HCT116 (cell line): ENCODE measurements around the gene GNAS. TPM values are rescaled to one million over a fixed set of nuclear protein-coding genes. Genes with fewer than 3 reads are reported as not detected.

Experiments used
- ATAC-seq: fragments of 200-7000 bp; cut with Tn5 transposase; 2 replicates; pipeline ENCODE4 v1.9.1; 2020; ENCODE audit warnings: mild to moderate bottlenecking, moderate library complexity
- BruUV-seq: library from RNA; stranded (reverse); fragments of 400-500 nt; replicated peaks from 2 replicates; lab custom pipeline; 2021; lab: Mats Ljungman, UMichigan
- CTCF ChIA-PET: fragments of 300-600 bp; sonication (Branson Sonifier 250); formaldehyde crosslinking; loops from one replicate; lab custom pipeline; 2021; ENCODE audit warnings: antibody characterized with exemption; lab: Charles Lee
- POLR2A ChIA-PET: fragments of 300-600, 350-600 bp; sonication (Branson Sonifier 250); formaldehyde crosslinking; loops from one replicate; lab custom pipeline; 2021; ENCODE audit warnings: antibody characterized with exemption; lab: Charles Lee
- RAD21 ChIA-PET, 2 experiments: fragments of 300-600 bp; sonication (Branson Sonifier 250); formaldehyde crosslinking; loops; one replicate each; lab custom pipeline; 2023; ENCODE audit warnings: low total read pairs in 2 of 2; ENCODE audit not compliant: uncharacterized antibody in 2 of 2, unreplicated experiment in 2 of 2, low non-redundant PET in 1 of 2; lab: Charles Lee
- DNase-seq: peaks from one replicate; pipeline ENCODE4 v3.0.0-alpha.2; 2010; ENCODE audit warnings: low read depth, low spot score
- H2AFZ ChIP-seq: fragments of 200-600 bp; shearing (Covaris generic), sonication (generic); 2 replicates; pipeline ENCODE4 v1.6.1; 2017; ENCODE audit warnings: low read depth, mixed run types, mixed read lengths, antibody characterized with exemption, low read length; ENCODE audit not compliant: poor library complexity, severe bottlenecking
- H3K27ac ChIP-seq: 2 replicates; pipeline ENCODE4 v1.5.1; 2012; ENCODE audit warnings: low read depth, low read length
- H3K27me3 ChIP-seq: fragments of 200-600 bp; sonication (generic); 2 replicates; pipeline ENCODE4 v1.6.1; 2016; ENCODE audit warnings: mixed run types, low read length, mixed read lengths; ENCODE audit not compliant: insufficient read depth
- H3K36me3 ChIP-seq, 2 experiments: fragments of 200-500 bp in 1 of 2; fragments of 200-600 bp in 1 of 2; sonication (Bioruptor generic) in 1 of 2; sonication (generic) in 1 of 2; 2 replicates each; pipeline versions ENCODE4 v1.5.1 to v1.6.1; 2014 to 2016; ENCODE audit warnings: low read length in 2 of 2, inconsistent platforms in 1 of 2, mixed read lengths in 1 of 2, mixed run types in 1 of 2; ENCODE audit not compliant: insufficient read depth in 2 of 2, control insufficient read depth in 1 of 2
- H3K4me1 ChIP-seq, 2 experiments: fragments of 200-600 bp in 1 of 2; sonication (generic) in 1 of 2; 2 replicates each; pipeline versions ENCODE4 v1.5.1 to v1.6.1; 2012 to 2017; ENCODE audit warnings: low read length in 2 of 2, inconsistent platforms in 1 of 2, mild to moderate bottlenecking in 1 of 2, mixed read lengths in 1 of 2, mixed run types in 1 of 2, moderate library complexity in 1 of 2; ENCODE audit not compliant: insufficient read depth in 2 of 2, control insufficient read depth in 1 of 2
- H3K4me2 ChIP-seq: fragments of 200-600 bp; sonication (generic); 2 replicates; pipeline ENCODE4 v1.6.1; 2017; ENCODE audit warnings: mixed run types, low read length, mixed read lengths
- H3K4me3 ChIP-seq, 2 experiments: fragments of 200-600 bp in 1 of 2; sonication (generic) in 1 of 2; replicated peaks in 1 of 2; 2 replicates each; pipeline ENCODE4 v1.5.1; 2011 to 2016; ENCODE audit warnings: low read length in 2 of 2, control low read depth in 1 of 2, low read depth in 1 of 2, mild to moderate bottlenecking in 1 of 2, mixed read lengths in 1 of 2, mixed run types in 1 of 2
- H3K79me2 ChIP-seq: fragments of 200-600 bp; sonication (generic); 2 replicates; pipeline ENCODE4 v1.6.1; 2017; ENCODE audit warnings: mild to moderate bottlenecking, mixed run types, low read length, moderate library complexity, mixed read lengths; ENCODE audit not compliant: insufficient read depth
- H3K9ac ChIP-seq: fragments of 200-600 bp; sonication (generic); 2 replicates; pipeline ENCODE4 v1.6.1; 2016; ENCODE audit warnings: low read length, mixed read lengths
- H3K9me2 ChIP-seq: fragments of 200-600 bp; sonication (generic), shearing (Covaris generic); 2 replicates; pipeline ENCODE4 v1.6.1; 2017; ENCODE audit warnings: mixed run types, mild to moderate bottlenecking, moderate library complexity; ENCODE audit not compliant: insufficient read depth
- H3K9me3 ChIP-seq, 2 experiments: fragments of 200-500 bp in 1 of 2; fragments of 200-600 bp in 1 of 2; sonication (Bioruptor generic) in 1 of 2; sonication (generic) in 1 of 2; 2 replicates each; pipeline ENCODE4 v1.6.1; 2014 to 2017; ENCODE audit warnings: low read length in 2 of 2, mixed read lengths in 2 of 2, inconsistent platforms in 1 of 2, low read depth in 1 of 2, mild to moderate bottlenecking in 1 of 2, mixed run types in 1 of 2, moderate library complexity in 1 of 2; ENCODE audit not compliant: control insufficient read depth in 1 of 2, insufficient read depth in 1 of 2
- H4K20me1 ChIP-seq: fragments of 200-600 bp; sonication (generic), shearing (Covaris generic); 2 replicates; pipeline ENCODE4 v1.6.1; 2017; ENCODE audit warnings: mixed run types, mild to moderate bottlenecking, moderate library complexity; ENCODE audit not compliant: insufficient read depth
- CBX3 ChIP-seq: IDR thresholded peaks from 2 replicates; pipeline ENCODE4 v1.6.1; 2012; ENCODE audit warnings: low read depth
- CEBPB ChIP-seq: IDR thresholded peaks from 2 replicates; pipeline ENCODE4 v1.6.1; 2012; ENCODE audit warnings: low read depth
- EGR1 ChIP-seq: IDR thresholded peaks from 2 replicates; pipeline ENCODE4 v1.6.1; 2012; ENCODE audit warnings: low read depth
- EZH2 ChIP-seq: fragments of 200-600 bp; sonication (generic); IDR thresholded peaks from 2 replicates; pipeline ENCODE4 v1.6.1; 2017; ENCODE audit warnings: antibody characterized with exemption, mixed run types
- EZH2phosphoT487 ChIP-seq: fragments of 200-600 bp; IDR thresholded peaks from 2 replicates; pipeline ENCODE4 v1.6.1; 2018; ENCODE audit warnings: antibody characterized with exemption, borderline replicate concordance
- FOSL1 ChIP-seq: IDR thresholded peaks from 2 replicates; pipeline ENCODE4 v1.6.1; 2012; ENCODE audit warnings: low read depth
- JUND ChIP-seq: IDR thresholded peaks from 2 replicates; pipeline ENCODE4 v1.6.1; 2012
- POLR2A ChIP-seq: IDR thresholded peaks from 2 replicates; pipeline ENCODE4 v1.7.0; 2011; ENCODE audit warnings: borderline replicate concordance; ENCODE audit not compliant: insufficient read depth, insufficient read length; ENCODE audit errors: extremely low read depth
- POLR2AphosphoS5 ChIP-seq: IDR thresholded peaks from 2 replicates; pipeline ENCODE4 v1.6.1; 2011; ENCODE audit warnings: mild to moderate bottlenecking, low read depth, low read length, moderate library complexity
- REST ChIP-seq: IDR thresholded peaks from 2 replicates; pipeline ENCODE4 v1.6.1; 2012; ENCODE audit warnings: low read depth
- SP1 ChIP-seq: IDR thresholded peaks from 2 replicates; pipeline ENCODE4 v1.6.1; 2012; ENCODE audit warnings: low read depth
- TCF7L2 ChIP-seq: IDR thresholded peaks from 2 replicates; pipeline ENCODE4 v1.7.0; 2011; ENCODE audit warnings: borderline replicate concordance, inconsistent platforms; ENCODE audit not compliant: insufficient read depth, insufficient read length; ENCODE audit errors: extremely low read depth
- YY1 ChIP-seq: IDR thresholded peaks from 2 replicates; pipeline ENCODE4 v1.6.1; 2011; ENCODE audit warnings: low read length, low read depth, moderate library complexity, mild to moderate bottlenecking; ENCODE audit not compliant: insufficient replicate concordance; ENCODE audit errors: extremely low read depth
- ZFX ChIP-seq: fragments of 450-650 bp; IDR thresholded peaks from 2 replicates; pipeline ENCODE4 v1.6.1; 2017
- intact Hi-C: fragments of 100-400 bp; cut with micrococcal nuclease; formaldehyde crosslinking; loops from 2 replicates; pipeline ENCODE4 v1.10.0; 2022
- total RNA-seq: library from RNA; stranded (reverse); gene quantifications from one replicate; pipeline ENCODE4 v1.2.1, GENCODE V29; 2021; ENCODE audit not compliant: unreplicated experiment

The GNAS gene
- total RNA-seq, 1 experiment from 2014 or later, result 699 TPM

DNA sequence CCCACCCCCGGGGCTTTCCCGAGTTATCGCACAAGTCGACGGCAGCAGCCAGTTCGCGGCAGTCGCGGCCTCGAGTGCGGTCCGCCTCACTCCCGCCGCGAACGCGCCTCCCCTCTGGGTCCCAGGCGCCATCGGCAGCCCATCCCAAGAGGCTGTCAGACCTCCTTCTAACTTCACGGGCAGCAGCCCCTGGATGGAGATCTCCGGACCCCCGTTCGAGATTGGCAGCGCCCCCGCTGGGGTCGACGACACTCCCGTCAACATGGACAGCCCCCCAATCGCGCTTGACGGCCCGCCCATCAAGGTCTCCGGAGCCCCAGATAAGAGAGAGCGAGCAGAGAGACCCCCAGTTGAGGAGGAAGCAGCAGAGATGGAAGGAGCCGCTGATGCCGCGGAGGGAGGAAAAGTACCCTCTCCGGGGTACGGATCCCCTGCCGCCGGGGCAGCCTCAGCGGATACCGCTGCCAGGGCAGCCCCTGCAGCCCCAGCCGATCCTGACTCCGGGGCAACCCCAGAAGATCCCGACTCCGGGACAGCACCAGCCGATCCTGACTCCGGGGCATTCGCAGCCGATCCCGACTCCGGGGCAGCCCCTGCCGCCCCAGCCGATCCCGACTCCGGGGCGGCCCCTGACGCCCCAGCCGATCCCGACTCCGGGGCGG, 1.6 kb downstream of the GNAS start:
- H3K4me1 ChIP-seq, result no peaks in the 10 kb centered on the region
- H3K27ac ChIP-seq, result no peak overlapping the region
- CTCF ChIA-PET, result no interaction called here
- no peaks in the 10 kb centered on the region for H4K20me1 ChIP-seq
- no peak for DNase-seq
- H3K4me3 ChIP-seq, result no peak overlapping the region
- H3K9me3 ChIP-seq, result no peaks in the 10 kb centered on the region
- H3K79me2 ChIP-seq, result no peaks in the 10 kb centered on the region
- POLR2A ChIA-PET, result no interaction called here
- no TSS peak for BruUV-seq
- ATAC-seq, result no peak
- TF ChIP-seq FOSL1, result no peak
- TF ChIP-seq REST, result no peak
- TF ChIP-seq CEBPB, result no peak
- no peak for TF ChIP-seq SP1
- no peak for TF ChIP-seq CBX3
- no peak for TF ChIP-seq EZH2phosphoT487
- TF ChIP-seq EGR1, result no peak
- no peak for TF ChIP-seq POLR2A
- no peak for TF ChIP-seq EZH2
- TF ChIP-seq YY1, result no peak
- no peak for TF ChIP-seq ZFX
- TF ChIP-seq TCF7L2, result no peak
- TF ChIP-seq POLR2AphosphoS5, result no peak
- TF ChIP-seq JUND, result no peak
- H3K36me3 ChIP-seq, result no peaks in the 10 kb centered on the region
- H3K9ac ChIP-seq, result no peak overlapping the region
- intact Hi-C loops, result no loop called here
- RAD21 ChIA-PET, result no interaction called here
- H2AFZ ChIP-seq, result no peak overlapping the region
- H3K9me2 ChIP-seq, result no peaks in the 10 kb centered on the region
- no peak overlapping the region for H3K4me2 ChIP-seq
- peaks cover 4% of the 10 kb centered on the region; the same call in 1 of the 2 replicates for H3K27me3 ChIP-seq
